ENCODE results near the gene MET.

GRCh38 chr7:116752305-116753074 is 80.5 kb downstream of the MET start:
- no peak for TF ChIP-seq CTCF (IDR thresholded peaks at IDR 0.05)
- TF ChIP-seq EZH2 (IDR thresholded peaks at IDR 0.05), result no peak
- no peak for TF ChIP-seq EZH2phosphoT487 (IDR thresholded peaks at IDR 0.05)
